ENCODE data around the gene NASP.

The NASP gene

DNA sequence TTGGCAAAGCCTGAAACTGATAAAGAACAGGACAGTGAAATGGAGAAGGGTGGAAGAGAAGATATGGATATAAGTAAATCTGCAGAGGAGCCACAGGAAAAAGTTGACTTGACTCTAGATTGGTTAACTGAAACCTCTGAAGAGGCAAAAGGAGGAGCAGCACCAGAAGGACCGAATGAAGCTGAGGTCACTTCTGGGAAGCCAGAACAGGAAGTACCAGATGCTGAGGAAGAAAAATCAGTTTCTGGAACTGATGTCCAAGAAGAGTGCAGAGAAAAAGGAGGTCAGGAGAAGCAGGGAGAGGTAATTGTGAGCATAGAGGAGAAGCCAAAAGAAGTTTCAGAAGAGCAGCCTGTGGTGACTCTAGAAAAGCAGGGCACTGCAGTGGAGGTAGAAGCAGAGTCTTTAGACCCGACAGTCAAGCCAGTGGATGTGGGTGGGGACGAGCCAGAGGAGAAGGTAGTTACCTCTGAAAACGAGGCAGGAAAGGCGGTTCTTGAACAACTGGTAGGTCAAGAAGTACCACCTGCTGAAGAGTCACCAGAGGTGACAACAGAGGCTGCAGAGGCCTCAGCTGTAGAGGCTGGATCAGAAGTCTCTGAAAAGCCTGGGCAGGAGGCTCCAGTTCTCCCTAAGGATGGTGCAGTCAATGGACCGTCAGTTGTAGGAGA, 23.7 kb downstream of the NASP start:
- no peaks in the 10 kb centered on the region for H3K27me3 ChIP-seq
- TF ChIP-seq, protein P1, sequence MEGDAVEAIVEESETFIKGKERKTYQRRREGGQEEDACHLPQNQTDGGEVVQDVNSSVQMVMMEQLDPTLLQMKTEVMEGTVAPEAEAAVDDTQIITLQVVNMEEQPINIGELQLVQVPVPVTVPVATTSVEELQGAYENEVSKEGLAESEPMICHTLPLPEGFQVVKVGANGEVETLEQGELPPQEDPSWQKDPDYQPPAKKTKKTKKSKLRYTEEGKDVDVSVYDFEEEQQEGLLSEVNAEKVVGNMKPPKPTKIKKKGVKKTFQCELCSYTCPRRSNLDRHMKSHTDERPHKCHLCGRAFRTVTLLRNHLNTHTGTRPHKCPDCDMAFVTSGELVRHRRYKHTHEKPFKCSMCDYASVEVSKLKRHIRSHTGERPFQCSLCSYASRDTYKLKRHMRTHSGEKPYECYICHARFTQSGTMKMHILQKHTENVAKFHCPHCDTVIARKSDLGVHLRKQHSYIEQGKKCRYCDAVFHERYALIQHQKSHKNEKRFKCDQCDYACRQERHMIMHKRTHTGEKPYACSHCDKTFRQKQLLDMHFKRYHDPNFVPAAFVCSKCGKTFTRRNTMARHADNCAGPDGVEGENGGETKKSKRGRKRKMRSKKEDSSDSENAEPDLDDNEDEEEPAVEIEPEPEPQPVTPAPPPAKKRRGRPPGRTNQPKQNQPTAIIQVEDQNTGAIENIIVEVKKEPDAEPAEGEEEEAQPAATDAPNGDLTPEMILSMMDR (IDR thresholded peaks at IDR 0.05): no peak
- peak overlapping the region; percentile 74 for H3K27ac ChIP-seq
- no peaks in the 10 kb centered on the region for H3K36me3 ChIP-seq
- H3K4me3 ChIP-seq (ENCODE audit: low read depth in 1 of 2, low read length in 1 of 2): peak overlapping the region in 1 of 2 experiments; percentile 40
- H3K9me3 ChIP-seq: no peaks in the 10 kb centered on the region
- peaks cover 27 to 28% of the 10 kb centered on the region in 2 experiments for H3K4me1 ChIP-seq (ENCODE audit: control insufficient read depth in 1 of 2, insufficient read depth in 1 of 2, low read depth in 1 of 2, low read length in 1 of 2)

DNA sequence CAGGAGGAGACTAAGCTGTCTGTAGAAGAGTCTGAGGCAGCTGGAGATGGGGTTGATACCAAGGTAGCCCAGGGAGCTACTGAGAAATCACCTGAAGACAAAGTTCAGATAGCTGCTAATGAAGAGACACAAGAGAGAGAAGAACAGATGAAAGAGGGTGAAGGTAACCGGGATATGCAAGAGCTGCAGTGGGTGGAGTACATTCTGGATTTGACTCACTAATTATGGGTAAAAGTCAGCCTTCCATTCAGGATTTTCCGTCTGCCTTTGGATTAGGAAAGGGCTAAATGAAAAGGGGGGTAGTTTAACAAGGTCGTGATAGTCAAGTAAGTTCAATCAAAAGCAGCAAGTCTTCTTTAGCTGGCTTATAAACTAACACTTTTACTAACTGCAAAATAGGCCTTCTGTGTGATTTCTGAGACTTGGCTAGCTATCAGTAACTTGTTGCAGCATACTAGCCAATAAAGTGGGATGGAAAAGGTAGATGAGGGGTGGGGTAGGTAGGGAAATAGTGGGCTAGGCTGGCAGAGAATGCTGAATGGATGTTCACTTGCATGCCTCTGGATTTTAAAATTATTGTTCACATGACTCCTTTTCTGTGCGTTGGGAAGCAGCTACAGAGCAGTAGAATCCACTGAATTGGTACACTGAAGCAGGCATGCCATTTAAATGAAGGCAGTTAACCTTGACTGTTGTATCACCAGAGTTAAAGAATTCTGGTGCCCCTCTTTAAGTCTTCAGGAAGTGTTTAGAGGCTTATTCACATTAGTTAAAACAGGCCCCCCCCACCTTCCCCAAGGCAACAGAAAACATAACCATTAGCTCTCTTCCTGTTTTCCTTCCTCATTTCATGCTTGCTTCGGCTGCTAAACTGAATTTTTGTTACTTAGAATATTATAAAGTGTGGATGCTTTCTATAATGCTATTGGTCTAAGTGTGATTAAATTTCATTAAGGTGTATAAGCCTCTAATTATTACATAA, 24.6 kb downstream of the NASP start:
- H3K4me1 ChIP-seq (ENCODE audit: control insufficient read depth in 1 of 2, insufficient read depth in 1 of 2, low read depth in 1 of 2, low read length in 1 of 2): peaks cover 27 to 28% of the 10 kb centered on the region in 2 experiments
- TF ChIP-seq, protein P1 (IDR thresholded peaks at IDR 0.05): no peak
- no peaks in the 10 kb centered on the region for H3K9me3 ChIP-seq
- peak overlapping the region in 1 of 2 experiments; percentile 40 for H3K4me3 ChIP-seq (ENCODE audit: low read depth in 1 of 2, low read length in 1 of 2)
- H3K27ac ChIP-seq: peak overlapping the region; percentile 74
- H3K36me3 ChIP-seq: no peaks in the 10 kb centered on the region
- no peaks in the 10 kb centered on the region for H3K27me3 ChIP-seq

DNA sequence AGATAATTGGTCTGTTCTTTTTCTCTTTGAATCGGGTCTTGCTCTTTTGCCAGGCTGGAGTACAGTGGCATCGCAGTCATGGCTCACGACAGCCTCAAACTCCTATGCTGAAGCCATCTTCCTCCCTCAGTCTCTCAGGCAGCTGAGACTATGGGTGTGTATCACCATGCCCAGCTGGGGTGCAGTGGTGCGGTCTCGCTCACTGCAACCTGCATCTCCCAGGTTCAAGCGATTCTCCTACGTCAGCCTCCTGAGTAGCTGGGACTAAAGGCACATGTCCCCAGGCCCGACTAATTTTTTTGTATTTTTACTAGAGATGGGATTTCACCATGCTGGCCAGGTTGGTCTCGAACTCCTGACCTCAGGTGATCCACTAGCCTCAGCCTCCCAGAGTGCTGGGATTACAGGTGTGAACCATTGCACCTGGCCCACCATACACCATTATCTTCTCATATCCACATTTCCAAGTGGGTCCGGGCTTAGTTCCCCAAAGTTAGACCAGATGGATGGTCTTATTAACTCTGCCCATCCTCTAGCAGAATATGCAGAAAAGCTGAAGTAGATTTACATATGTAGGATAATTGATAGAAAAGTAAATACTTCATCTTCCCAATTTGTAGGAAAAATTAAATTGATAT, 26.9 kb downstream of the NASP start:
- peaks cover 5% of the 10 kb centered on the region for H3K36me3 ChIP-seq
- no peak overlapping the region for H3K4me3 ChIP-seq (ENCODE audit: low read depth in 1 of 2, low read length in 1 of 2)
- peaks cover 27 to 28% of the 10 kb centered on the region in 2 experiments for H3K4me1 ChIP-seq (ENCODE audit: control insufficient read depth in 1 of 2, insufficient read depth in 1 of 2, low read depth in 1 of 2, low read length in 1 of 2)
- H3K27ac ChIP-seq: no peak overlapping the region
- H3K27me3 ChIP-seq: no peaks in the 10 kb centered on the region
- TF ChIP-seq, protein P1 (IDR thresholded peaks at IDR 0.05): no peak
- H3K9me3 ChIP-seq: no peaks in the 10 kb centered on the region

DNA sequence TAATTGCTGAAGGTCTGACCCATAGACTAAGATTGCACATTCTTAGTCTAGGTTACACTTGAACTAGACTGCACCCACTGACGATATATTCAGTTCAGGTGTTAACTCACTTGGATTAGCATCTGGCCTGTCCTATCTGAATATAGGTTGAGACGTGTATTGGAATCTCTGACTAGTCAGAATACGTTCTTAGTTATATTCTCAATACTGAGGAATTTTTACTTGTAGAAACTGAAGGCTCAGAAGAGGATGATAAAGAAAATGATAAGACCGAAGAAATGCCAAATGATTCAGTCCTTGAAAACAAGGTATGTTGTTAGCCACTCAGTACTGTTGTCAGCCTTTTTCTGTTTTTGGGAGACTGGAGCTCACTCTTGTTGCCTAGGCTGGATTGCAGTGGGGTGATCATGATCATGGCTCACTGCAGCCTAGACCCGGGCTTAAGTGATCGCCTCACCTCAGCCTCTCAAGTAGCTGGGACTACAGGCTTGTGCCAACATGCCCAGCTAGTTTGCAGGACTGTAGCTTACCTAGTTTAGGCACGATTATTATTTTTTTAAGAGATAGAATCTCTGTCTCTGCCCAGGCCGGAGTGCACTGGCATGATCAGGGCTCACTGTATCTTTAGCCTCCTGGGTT, 29.2 kb downstream of the NASP start:
- H3K9me3 ChIP-seq: no peaks in the 10 kb centered on the region
- no peak overlapping the region for H3K4me3 ChIP-seq (ENCODE audit: low read depth in 1 of 2, low read length in 1 of 2)
- peaks cover 28% of the 10 kb centered on the region for H3K36me3 ChIP-seq
- TF ChIP-seq, protein P1 (IDR thresholded peaks at IDR 0.05): no peak
- H3K27ac ChIP-seq: no peak overlapping the region
- no peaks in the 10 kb centered on the region for H3K27me3 ChIP-seq
- peaks cover 13 to 15% of the 10 kb centered on the region in 2 experiments for H3K4me1 ChIP-seq (ENCODE audit: control insufficient read depth in 1 of 2, insufficient read depth in 1 of 2, low read depth in 1 of 2, low read length in 1 of 2)

DNA sequence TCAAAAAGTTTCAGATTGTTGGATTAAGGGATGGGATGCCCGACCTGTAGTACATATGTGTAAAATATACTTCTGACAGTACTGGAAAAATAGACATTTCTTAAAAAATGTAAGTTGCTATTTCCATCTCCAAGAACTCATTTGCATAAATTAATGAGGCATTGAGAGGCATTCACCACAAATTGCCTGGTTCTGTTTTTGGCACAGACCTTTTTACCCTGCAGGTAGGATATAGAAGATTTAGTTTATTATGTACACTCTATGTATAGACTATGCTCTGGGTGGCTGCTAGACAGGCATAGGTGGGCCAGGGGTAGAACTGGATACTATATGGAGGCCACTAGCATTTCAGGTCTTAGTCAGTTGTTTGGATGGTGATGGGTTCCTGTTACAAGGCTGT, 32.0 kb downstream of the NASP start:
- Histone ChIP-seq H3K4me3 (ENCODE audit: low read depth in 1 of 2, low read length in 1 of 2) (no peak overlapping the region), H3K27ac (no peak overlapping the region), H3K9me3 (no peaks in the 10 kb centered on the region), H3K4me1 (ENCODE audit: control insufficient read depth in 1 of 2, insufficient read depth in 1 of 2, low read depth in 1 of 2, low read length in 1 of 2) (no peaks in the 10 kb centered on the region), H3K36me3 (peaks cover 53% of the 10 kb centered on the region), H3K27me3 (no peaks in the 10 kb centered on the region)
- TF ChIP-seq, protein P1 (IDR thresholded peaks at IDR 0.05): no peak
